Thyroid gland (tissue), 4 donors: Measurements from ENCODE around the gene UBAP1L. TPM values are rescaled to one million over a fixed set of nuclear protein-coding genes. Genes with fewer than 3 reads are reported as not detected.

Source experiments
- DNase-seq, 2 donors: peaks; one replicate each; pipeline ENCODE4 v3.0.0-alpha.2; 2019
- H3K27ac ChIP-seq, 3 donors: fragments of 200-600 bp; sonication (generic); 1 replicate in 2 of 3; 2 replicates in 1 of 3; pipeline ENCODE4 v1.5.1; 2016 to 2019; ENCODE audit warnings: mild to moderate bottlenecking in 1 of 3, moderate library complexity in 1 of 3
- H3K27me3 ChIP-seq: fragments of 200-600 bp; sonication (generic); one replicate; pipeline ENCODE4 v1.5.1; 2019
- H3K36me3 ChIP-seq, 2 donors: fragments of 200-600 bp; sonication (generic); one replicate each; pipeline ENCODE4 v1.5.1; 2016 to 2019
- H3K4me1 ChIP-seq, 2 donors: fragments of 200-600 bp; sonication (generic); one replicate each; pipeline ENCODE4 v1.5.1; 2017 to 2019
- H3K4me3 ChIP-seq, 3 donors: fragments of 200-600 bp; sonication (generic); replicated peaks in 1 of 3; 1 replicate in 2 of 3; 2 replicates in 1 of 3; pipeline ENCODE4 v1.5.1; 2016; ENCODE audit warnings: mild to moderate bottlenecking in 1 of 3
- H3K9me3 ChIP-seq: fragments of 200-600 bp; sonication (generic); one replicate; pipeline ENCODE4 v1.5.1; 2017
- CTCF ChIP-seq, 6 experiments: fragments of 200-600 bp in 3 of 6; fragments of 450-650 bp in 3 of 6; sonication (generic) in 3 of 6; IDR thresholded peaks; one replicate each; pipeline ENCODE4 v1.5.1; 2016 to 2019; ENCODE audit warnings: antibody characterized with exemption in 6 of 6, mild to moderate bottlenecking in 2 of 6, inconsistent platforms in 1 of 6, moderate library complexity in 1 of 6
- POLR2A ChIP-seq, 2 donors: fragments of 450-650 bp; IDR thresholded peaks; one replicate each; pipeline ENCODE4 v1.6.1; 2017; ENCODE audit warnings: antibody characterized with exemption in 2 of 2, mild to moderate bottlenecking in 2 of 2, moderate library complexity in 1 of 2
- WGBS, 2 donors: methylation state at CpG; one replicate each; pipeline ENCODE4 v1.1.5; 2017; 5-methylcytosine and 5-hydroxymethylcytosine counted together
- intact Hi-C: fragments of 100-400 bp; cut with DNase I; formaldehyde crosslinking; loops from one replicate; pipeline ENCODE4 v1.15.1; 2023
- total RNA-seq, 4 donors: library from RNA; depleted of rRNA; stranded (reverse); fragments of >200 nt; gene quantifications; one replicate each; pipeline ENCODE4 v1.2.3, GENCODE V29; 2016

UBAP1L gene
- total RNA-seq, 4 donors from 2014 or later = 8.1 to 12.6 (median 8.8) TPM

GRCh38 chr15:65087873-65088642 is 26.9 kb downstream of the UBAP1L start:
- TF ChIP-seq POLR2A (IDR thresholded peaks at IDR 0.05) (peak in 1 of 2 donors; percentile 53), CTCF (IDR thresholded peaks at IDR 0.05) (no peak)
- Histone ChIP-seq H3K27ac (peak overlapping the region; percentile 84 to 97 (median 89)), H3K4me3 (no peak overlapping the region), H3K4me1 (peaks cover 48 to 71% of the 10 kb centered on the region in 2 donors), H3K9me3 (no peaks in the 10 kb centered on the region), H3K27me3 (no peaks in the 10 kb centered on the region), H3K36me3 (no peaks in the 10 kb centered on the region)
- peak; percentile 85 to 89 for DNase-seq
- 34 to 47% methylated on average over 8 to 10 of the region's 13 CpGs for WGBS, 2 donors
- intact Hi-C loops = no loop called here

GRCh38 chr15:65087411-65087810 is 27.6 kb downstream of the UBAP1L start:
- TF ChIP-seq POLR2A (IDR thresholded peaks at IDR 0.05) (peak in 1 of 2 donors; percentile 29), CTCF (IDR thresholded peaks at IDR 0.05) (no peak)
- H3K27me3 ChIP-seq = no peaks in the 10 kb centered on the region
- H3K4me3 ChIP-seq = no peak overlapping the region
- H3K4me1 ChIP-seq = peaks cover 55 to 78% of the 10 kb centered on the region in 2 donors
- peak; percentile 87 for DNase-seq
- WGBS, 2 donors = 63 to 64% methylated on average over 2 to 3 of the region's 3 CpGs
- H3K36me3 ChIP-seq = no peaks in the 10 kb centered on the region
- H3K27ac ChIP-seq = peak overlapping the region; percentile 84 to 97 (median 89)
- intact Hi-C loops = no loop called here
- H3K9me3 ChIP-seq = no peaks in the 10 kb centered on the region

GRCh38 chr15:65086680-65087111 is 28.3 kb downstream of the UBAP1L start:
- WGBS, 2 donors = 72 to 79% methylated on average over 3 to 6 of the region's 6 CpGs
- Histone ChIP-seq H3K36me3 (no peaks in the 10 kb centered on the region), H3K4me3 (no peak overlapping the region), H3K9me3 (no peaks in the 10 kb centered on the region), H3K27me3 (no peaks in the 10 kb centered on the region), H3K4me1 (peaks cover 62 to 85% of the 10 kb centered on the region in 2 donors), H3K27ac (peak overlapping the region; percentile 84 to 97 (median 89))
- no peak for DNase-seq
- TF ChIP-seq POLR2A (IDR thresholded peaks at IDR 0.05) (no peak), CTCF (IDR thresholded peaks at IDR 0.05) (peak in 1 of 6 experiments; percentile 2)
- intact Hi-C loops = no loop called here

- peak overlapping the region; percentile 84 to 97 (median 89) for H3K27ac ChIP-seq
- H3K4me1 ChIP-seq = peaks cover 66 to 90% of the 10 kb centered on the region in 2 donors
- no peak overlapping the region for H3K4me3 ChIP-seq
- TF ChIP-seq CTCF (IDR thresholded peaks at IDR 0.05) (peak in 4 of 6 experiments; percentile 20 to 40 (median 35)), POLR2A (IDR thresholded peaks at IDR 0.05) (no peak)
- intact Hi-C loops = no loop called here
- peak; percentile 55 to 64 for DNase-seq
- 80 to 82% methylated on average over 6 of the region's 6 CpGs for whole genome bisulfite sequencing, 2 donors
- no peaks in the 10 kb centered on the region for H3K36me3 ChIP-seq
- H3K27me3 ChIP-seq = no peaks in the 10 kb centered on the region
- no peaks in the 10 kb centered on the region for H3K9me3 ChIP-seq
Measured at GRCh38 chr15:65085990-65086679, 28.9 kb downstream of the UBAP1L start.
